Astrocyte of the spinal cord (primary cell): Measurements from ENCODE around the gene GLUL.

ENCODE experiments used
- DNase-seq: peaks from one replicate; pipeline ENCODE4 v3.0.0; 2011; ENCODE audit warnings: low read depth, low spot score
- H3K4me3 ChIP-seq: 2 replicates; pipeline ENCODE4 v1.5.1; 2011; ENCODE audit warnings: low read depth, mild to moderate bottlenecking, low read length, moderate library complexity
- CTCF ChIP-seq: IDR thresholded peaks from 2 replicates; pipeline ENCODE4 v1.5.1; 2012; ENCODE audit warnings: low read depth, mild to moderate bottlenecking, low read length, inconsistent platforms
- in situ Hi-C: cut with HindIII; loops from 2 replicates; pipeline ENCODE4 v1.10.0; 2017; ENCODE audit warnings: low sequenced_read_pairs

Gene GLUL

GRCh38 chr1:182397653-182398393, 6.2 kb upstream of the GLUL start:
- H3K4me3 ChIP-seq, result no peak overlapping the region
- TF ChIP-seq CTCF, result no peak
- DNase-seq, result no peak
- in situ Hi-C loops, result no loop called here

GRCh38 chr1:182395906-182396305, 4.3 kb upstream of the GLUL start:
- in situ Hi-C loops, result no loop called here
- TF ChIP-seq CTCF, result no peak

GRCh38 chr1:182394055-182394775, 2.6 kb upstream of the GLUL start:
- in situ Hi-C loops, result no loop called here
- no peak for TF ChIP-seq CTCF
- no peak overlapping the region for H3K4me3 ChIP-seq
- no peak for DNase-seq

More at GRCh38 chr1:182395906-182396305, 4.3 kb upstream of the GLUL start:
- no peak overlapping the region for H3K4me3 ChIP-seq
- DNase-seq, result no peak

- peak; percentile 29 for DNase-seq
- peak overlapping the region; percentile 81 for H3K4me3 ChIP-seq
- in situ Hi-C loops, result no loop called here
- no peak for TF ChIP-seq CTCF
Observed at GRCh38 chr1:182392050-182393028, 749 bp upstream of the GLUL start.

GRCh38 chr1:182391028-182391361, 595 bp downstream of the GLUL start:
- TF ChIP-seq CTCF, result no peak
- in situ Hi-C loops, result no loop called here
- peak overlapping the region; percentile 81 for H3K4me3 ChIP-seq
- DNase-seq, result no peak

- TF ChIP-seq CTCF, result no peak
- no peak for DNase-seq
- in situ Hi-C loops, result no loop called here
- peak overlapping the region; percentile 81 for H3K4me3 ChIP-seq
Observed at GRCh38 chr1:182389619-182390047, 2.0 kb downstream of the GLUL start.
